CD1c-positive myeloid dendritic cell (primary cell): ENCODE results near the gene HMGN5.

Source experiments
- DNase-seq: peaks from one replicate; pipeline ENCODE4 v3.0.0-alpha.2; 2016; ENCODE audit errors: extremely low spot score

HMGN5 gene, protein sequence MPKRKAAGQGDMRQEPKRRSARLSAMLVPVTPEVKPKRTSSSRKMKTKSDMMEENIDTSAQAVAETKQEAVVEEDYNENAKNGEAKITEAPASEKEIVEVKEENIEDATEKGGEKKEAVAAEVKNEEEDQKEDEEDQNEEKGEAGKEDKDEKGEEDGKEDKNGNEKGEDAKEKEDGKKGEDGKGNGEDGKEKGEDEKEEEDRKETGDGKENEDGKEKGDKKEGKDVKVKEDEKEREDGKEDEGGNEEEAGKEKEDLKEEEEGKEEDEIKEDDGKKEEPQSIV

DNA sequence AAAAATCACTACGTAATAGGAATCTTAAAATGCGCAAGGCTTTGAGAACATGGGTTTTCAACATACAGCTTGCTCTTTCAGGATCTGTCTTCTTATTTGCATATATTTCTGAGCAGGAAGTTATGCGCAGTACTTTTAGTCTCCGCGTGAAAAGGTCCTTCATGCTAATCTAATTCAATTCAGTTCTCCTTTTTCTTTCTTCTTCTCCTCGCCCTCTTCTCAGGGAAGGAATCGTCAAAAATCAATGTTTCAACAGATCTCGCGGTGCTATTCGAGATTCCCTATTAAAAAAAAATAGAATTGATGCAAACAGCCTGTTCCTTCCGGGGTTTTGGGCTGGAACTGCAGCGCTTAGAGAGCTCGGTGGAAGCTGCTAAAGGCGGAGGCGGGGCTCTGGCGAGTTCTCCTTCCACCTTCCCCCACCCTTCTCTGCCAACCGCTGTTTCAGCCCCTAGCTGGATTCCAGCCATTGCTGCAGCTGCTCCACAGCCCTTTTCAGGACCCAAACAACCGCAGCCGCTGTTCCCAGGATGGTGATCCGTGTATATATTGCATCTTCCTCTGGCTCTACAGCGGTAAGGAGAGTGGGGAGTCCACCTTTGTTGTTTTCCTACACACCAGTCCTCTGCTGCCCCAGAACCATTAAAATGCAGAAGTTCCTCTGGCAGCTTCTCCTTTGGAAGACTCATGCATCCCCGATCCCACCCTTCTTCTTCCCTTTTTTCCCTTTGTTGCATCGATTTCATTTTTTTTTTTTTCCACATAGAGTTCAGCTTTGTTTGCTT, at the start of gene HMGN5, which contains the start of gene SH3BGRL:
TSS of gene HMGN5 (minus strand) at position 243 of the 785 bp plus-strand sequence. CDS start 80,364 bp downstream, outside the sequence.
TSS of gene SH3BGRL (plus strand) at position 432 of the 785 bp plus-strand sequence. CDS start at position 531, 99 bp downstream.
- DNase-seq, result peak; percentile 74

DNA sequence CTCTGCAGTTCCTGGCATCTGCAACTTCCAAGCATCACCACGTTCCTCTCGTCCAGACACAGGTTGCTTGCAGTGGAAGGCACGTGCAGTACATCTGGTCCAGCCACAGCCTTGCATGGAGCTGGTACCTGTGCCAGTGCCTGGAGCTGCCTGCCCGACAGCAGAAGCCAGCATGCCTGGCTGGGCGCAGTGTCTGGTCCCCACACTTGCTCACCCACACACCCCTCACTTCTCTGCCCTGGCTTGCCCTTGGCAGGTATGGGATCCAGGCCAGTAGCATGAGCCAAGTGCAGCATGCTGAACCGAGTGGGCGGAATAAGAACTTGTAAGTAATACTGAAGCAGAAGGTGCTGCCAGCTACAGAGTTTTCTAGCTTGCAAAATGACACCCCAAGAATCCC, 40.0 kb upstream of the HMGN5 start:
- DNase-seq, result no peak

DNA sequence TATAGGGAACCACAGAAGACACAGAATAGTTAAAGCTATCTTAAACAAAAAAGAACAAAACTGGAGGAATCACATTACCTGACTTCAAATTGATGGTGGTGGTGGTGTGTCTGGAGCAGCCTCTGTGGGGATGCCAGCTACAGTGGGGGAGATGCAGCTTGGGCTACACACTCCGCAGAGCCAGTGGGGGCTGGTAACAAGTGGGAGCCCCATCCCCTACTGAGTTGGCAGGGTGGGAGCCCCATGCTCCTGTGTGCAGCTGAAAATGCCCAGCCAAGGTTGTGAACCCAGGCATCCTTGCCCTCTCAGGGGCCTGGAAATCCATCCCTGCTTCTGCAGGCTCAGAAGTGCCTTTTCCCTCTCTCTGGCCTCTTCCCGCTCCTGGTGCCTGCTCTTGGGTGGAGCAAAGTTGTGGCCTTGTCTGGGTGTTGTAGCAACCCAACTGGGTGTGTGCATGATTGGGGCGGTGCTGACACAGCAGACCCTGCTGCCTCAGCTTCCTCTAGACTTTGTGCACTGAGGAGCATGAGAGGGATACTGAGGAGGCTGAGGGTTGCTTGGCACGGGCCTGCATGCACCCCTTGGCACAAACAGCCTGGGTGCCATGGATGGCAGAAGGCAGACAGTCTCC, 39.1 kb upstream of the HMGN5 start:
- DNase-seq, result no peak

DNA sequence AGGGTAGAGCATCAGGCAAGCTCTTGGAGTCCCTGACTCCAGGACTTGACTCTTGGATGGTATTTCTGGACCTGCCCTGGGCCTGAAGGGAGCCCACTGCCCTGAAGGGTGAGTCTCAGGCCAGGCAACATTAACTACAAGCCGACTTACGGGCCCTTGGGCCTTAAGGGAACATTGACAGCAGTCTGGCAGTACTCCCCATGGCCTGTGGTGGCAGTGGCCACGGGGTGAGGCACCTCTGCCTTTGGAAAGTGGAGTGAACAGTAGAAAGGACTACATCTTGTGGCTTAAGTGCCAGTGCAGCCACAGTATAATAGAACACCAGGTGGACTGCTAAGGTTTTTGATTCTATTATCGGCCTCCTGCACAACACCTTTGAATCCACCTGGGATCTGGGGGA, 36.5 kb upstream of the HMGN5 start:
- DNase-seq, result no peak

DNA sequence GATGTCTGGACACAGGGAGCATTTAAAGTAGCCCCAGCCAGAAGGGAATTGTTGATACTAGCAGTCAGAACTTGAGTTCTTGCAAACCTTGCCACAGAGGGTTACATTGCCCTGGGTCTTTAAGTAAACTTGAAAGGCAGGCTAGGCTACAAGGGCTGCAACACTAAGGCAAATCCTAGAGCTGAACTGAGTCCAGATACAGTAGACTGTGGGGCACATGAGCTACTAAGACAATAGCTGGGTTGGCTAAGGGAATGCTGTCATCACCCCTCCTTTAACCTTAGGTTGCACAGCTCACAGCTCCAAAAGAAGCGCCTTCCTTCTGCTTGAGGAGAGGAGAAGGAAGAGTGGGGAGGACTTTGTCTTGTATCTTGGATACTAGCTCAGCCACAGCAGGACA, 35.8 kb upstream of the HMGN5 start:
- no peak for DNase-seq

DNA sequence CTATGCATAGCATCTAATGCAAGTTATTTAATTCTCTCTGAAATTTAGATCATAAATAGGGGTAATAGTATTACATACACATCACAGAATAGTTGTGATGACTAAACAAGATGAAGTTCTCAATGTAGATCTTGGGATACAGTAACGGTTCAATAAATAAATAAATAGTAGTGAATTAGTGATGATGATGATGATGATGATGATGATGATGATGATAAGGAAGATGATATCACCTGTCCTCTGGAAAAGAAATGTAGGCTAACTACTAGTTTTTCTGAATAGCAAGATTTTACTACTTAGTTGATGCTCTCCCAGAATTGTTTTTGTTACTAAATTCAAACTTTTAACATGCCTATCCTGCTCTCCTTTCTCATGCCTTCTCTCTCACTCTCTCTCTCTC, 30.5 kb upstream of the HMGN5 start:
- no peak for DNase-seq

DNA sequence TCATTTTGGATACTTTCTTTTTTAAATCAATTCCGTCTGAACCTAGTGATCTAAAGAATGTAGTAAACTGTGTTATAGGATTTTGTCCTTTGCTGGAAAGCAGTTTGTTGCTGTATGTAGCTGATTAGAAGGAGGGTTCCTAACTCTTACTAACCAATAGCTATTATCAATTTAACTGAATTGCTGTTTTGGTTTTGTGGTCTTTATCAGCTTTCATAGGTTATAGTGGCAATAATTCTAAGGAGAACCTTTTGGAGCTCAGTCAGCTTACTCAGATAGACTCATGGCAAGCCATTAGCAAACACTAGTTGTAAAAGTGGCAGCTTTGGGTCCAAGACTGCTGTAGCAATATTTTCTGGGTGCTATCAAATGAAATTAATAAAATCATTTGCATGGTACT, 29.8 kb upstream of the HMGN5 start:
- no peak for DNase-seq

DNA sequence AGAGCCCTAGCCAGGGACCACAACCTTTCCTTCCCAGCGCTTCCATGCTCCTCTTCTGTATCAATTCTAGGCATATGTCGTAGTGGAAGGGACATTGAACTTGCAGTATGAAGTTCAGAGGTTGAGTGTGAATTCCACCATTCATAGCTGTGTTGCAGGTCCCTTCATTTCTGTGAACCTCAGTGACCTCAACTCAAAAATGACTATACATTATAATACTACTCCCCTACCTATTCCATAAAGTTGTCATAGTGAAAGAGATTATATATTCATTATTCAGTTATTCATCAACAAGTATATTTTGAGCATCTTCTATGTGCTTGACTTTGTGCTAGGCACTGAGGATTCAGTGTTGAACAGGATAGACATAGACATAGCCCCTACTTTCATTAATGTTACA, 28.2 kb upstream of the HMGN5 start:
- DNase-seq, result no peak

DNA sequence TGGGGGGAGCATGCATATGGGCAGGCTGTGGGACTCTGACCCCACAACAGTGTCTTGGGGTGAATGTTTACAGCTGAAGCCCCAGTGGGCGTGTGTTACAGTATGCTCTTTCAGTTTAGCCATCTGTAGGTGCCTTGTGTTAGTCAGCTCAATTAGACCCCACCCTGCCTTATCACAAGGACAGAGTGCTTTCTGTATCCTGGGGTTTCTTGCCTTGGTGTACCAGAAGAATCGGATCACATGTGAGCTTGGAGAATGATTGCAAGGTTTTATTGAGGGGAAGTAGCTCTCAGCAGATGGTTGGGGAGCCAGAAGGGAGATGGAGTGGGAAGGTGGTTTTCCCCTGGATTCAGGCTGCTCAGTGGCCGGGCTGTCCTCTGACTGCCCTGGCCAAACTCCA, 27.5 kb upstream of the HMGN5 start:
- no peak for DNase-seq

DNA sequence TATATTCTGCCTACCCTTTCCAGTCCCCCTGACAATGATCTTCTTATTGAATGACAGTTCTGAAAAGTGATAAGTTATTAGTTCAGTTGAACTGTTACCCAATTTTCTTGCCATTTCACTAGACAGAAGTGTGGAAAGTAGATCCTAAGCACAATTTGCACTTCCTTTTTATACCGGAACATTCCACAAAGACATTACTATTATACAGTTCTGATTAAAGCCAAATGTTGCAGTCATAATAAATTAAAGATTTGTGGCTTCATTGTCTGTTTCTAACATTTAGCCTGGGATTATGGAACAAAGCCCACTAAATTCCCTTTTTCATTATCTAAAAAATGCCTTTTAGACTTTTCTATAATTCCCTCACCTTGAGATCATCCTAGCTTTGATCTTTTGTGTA, 14.0 kb upstream of the HMGN5 start:
- DNase-seq, result no peak

DNA sequence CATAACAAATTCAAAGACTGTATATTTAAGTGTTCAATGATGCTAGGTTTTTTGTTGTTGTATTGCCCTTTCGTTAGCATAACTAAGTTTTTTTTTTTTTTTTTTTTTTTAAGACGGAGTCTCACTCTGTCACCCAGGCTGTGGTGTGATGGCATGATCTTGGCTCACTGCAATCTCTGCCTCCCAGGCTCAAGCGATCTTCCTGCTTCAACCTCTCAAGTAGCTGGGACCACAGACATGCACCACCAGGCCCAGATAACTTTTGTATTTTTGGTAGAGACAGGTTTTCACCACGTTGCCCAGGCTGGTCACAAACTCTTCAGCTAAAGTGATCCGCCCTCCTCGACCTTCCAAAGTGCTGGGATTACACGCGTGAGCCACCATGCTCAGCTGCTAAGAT, 7.2 kb upstream of the HMGN5 start:
- DNase-seq, result no peak

DNA sequence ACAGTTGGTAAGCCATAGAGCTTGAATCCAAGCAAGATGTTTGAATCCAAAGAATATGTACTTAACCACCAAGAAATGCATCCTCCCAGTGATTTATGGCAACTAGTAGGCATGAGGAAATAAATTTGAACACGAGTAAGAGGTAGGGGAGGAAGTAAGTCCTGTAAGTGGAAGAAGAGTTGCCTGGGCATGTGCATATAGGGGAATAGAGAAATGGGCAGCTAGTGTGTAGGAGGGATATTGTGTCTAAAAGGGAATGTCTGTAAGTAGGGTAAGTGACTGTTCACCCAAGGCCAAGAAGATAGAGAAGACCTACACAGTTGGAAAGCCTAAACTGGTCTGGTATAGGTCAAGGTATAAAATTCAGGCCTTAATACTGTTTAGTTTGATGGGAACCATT, 4.8 kb upstream of the HMGN5 start:
- DNase-seq, result peak; percentile 63

DNA sequence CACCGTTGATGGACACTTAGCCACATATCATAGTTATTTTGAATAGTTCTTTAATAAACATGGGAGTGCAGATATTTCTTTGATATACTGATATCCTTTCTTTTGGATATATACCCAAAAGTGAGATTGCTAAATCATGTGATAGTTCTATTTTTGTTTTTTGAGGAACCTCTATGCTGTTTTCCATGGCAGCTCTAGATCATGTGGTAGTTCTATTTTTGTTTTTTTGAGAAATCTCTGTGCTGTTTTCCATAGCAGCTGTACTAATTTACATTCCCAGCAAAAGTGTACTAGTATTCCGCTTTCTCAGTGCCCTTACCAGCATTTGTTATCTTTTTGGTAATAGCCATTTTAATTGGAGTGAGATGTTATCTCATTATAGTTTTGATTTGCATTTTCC, 3.8 kb upstream of the HMGN5 start:
- DNase-seq, result peak; percentile 31

DNA sequence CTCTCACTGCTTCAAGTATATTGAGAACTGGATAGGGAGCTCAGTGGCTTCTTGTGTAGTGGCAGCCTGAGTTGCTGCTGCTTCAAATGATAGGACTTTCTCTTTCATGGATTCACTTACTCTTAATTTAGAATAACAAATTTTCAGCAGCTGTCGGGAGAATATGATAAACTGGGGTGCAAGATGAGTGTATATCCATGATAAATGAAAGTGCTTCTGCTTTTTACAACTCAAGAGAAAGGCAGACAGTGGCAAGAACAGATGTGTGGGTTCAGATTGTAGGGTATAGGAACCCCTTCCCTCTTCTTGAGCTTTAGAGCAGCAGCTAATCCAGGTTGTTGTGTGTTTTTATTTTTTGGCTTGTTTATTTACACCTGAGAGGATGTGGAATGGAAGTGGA, 1.2 kb upstream of the HMGN5 start:
- peak; percentile 8 for DNase-seq

DNA sequence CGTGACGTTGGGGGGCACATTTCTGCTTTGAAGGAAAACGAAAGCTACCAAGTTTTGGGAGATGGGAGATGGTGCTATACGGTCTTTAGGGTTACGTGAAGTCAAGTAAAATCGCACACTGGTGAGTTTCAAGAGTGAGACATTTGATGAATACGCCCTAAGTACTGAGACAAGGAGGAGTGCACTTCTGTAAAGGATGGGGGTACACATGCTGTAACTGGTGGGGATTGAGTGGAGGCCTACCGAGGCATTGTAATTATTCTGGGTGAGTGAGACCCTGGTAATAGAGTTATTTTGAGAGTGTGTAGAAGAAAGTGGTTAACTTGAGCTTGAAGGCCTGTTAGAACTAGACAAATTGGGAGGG, 725 bp upstream of the HMGN5 start:
- DNase-seq, result peak; percentile 15

DNA sequence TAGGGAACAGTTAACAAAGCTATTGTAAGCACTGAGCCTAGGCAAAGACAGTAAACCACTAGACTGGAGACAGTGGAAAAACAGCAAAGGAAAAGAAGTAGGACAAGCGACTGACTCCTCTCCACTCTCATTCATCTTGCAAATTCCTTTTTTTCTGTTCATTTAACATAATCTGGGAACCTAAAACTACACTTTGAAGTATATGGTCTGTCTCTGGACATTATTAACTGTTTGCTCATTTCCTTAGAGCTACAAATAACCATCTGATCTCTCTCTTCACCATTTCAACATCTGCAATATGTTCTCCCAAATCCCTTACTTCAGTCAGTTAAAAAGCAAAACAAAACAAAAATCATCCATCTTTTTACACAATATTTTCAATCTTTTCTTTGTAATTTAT, 642 bp downstream of the HMGN5 start:
- DNase-seq, result no peak

DNA sequence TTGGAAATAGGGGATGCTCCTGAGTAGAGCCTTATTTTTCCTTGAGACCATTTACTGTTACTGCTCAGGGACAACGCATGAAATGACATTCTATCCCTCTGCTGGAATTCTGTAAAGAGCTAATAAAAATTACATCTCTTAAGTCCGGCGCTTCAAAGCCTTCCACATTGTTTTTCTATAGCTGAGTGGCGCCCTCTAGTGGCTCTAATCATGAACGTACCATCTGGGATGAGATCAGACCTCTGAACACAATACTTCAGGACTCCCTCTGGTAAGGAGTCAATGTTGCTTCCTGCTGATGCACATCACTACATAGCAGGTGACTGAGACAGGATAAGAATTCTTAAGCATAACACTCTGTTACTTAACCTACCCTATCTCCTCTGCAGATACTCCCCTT, 6.0 kb downstream of the HMGN5 start:
- peak; percentile 63 for DNase-seq

DNA sequence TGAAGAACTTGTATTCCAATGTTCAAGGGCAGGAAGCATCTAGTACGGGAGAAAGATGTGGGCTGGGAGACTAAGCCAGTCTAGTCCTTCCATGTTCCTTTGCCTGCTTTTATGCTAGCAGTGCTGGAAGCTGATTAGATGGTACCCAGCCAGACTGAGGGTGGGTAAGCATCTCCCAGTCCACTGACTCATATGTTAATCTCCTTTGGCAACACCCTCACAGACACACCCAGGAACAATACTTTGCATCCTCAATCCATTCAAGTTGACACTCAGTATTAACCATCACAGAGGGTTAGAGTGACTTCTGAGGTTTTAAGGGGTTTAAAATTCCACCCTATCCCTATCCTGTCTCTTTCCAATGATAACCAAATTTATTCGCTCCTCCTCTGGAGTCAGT, 6.5 kb downstream of the HMGN5 start:
- no peak for DNase-seq

DNA sequence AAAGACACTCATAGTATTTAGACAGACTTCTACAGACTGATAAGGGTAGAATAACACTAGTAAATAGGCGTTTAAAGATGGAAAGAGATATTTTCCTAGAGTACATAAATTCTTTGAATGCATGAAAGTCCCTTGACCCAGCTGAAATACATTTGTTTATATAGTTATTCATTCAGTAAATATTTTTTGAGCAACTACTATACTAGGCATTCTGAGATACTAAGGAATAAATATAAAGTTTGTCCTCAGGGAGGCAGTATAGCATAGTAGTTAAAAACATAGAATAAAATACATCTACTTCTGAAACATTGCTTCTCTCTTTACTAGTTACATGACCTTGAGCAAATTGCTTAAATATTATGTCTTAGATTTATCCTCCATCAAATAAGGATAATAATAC, 27.4 kb downstream of the HMGN5 start:
- DNase-seq, result peak; percentile 40

DNA sequence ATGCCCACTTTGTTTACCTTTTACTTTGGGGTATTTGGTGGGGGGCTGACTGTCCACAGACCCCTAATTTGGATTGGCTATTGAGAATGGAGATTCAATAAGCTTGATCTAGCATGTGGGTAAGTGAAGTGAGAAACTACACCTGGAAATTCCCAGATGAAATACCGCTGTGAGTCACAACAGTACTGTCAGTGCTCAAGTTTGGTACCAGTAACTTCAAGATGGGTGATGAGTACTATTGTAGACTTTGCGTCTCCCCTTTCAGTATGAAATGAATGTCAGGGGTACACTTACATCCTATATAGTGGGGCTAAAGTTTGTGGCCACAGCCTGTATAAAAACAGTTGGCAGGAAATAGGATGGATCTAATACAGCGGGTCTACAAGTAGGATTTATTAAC, 33.3 kb downstream of the HMGN5 start:
- no peak for DNase-seq

DNA sequence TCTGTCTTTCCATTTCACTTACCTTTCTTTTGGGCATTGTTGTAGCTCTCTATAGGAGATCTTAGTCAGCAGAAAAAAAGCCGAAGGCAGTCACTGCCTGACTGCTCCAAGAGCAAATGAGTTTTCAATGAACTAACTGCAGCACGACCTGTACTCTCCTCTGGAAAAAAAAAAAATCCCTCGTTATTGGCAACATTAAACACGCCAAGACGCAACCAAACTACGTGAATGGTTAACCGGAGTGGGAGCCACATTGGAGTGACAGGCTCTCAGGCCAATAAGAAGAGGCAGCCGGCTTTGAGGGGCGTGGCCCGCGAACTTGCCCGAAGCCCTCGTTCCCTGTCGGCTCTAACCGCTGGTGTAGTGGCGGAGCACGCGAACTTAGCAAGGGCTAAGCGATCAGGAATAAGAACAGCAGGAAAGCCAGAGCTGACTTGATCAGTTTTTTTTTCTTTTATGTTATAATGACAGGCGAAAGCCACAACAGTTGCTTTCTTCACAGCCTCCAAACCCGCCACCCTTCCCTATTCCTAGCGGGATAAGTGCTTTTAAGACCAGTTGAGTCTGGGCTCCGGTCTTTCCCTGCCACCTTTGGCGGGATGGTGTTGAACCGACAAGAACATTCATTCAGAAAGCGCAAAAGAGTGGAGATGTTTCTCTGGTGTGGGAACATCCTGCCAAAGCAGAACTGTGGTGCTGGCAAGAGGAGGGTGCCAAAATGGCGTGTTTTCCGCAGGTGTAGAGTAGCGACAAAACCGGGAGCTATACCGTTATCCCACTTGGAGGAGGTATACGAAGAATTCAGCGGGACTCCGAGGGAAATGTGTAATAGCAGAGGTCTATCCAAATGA, 80.0 kb downstream of the HMGN5 start:
- DNase-seq, result peak; percentile 90

DNA sequence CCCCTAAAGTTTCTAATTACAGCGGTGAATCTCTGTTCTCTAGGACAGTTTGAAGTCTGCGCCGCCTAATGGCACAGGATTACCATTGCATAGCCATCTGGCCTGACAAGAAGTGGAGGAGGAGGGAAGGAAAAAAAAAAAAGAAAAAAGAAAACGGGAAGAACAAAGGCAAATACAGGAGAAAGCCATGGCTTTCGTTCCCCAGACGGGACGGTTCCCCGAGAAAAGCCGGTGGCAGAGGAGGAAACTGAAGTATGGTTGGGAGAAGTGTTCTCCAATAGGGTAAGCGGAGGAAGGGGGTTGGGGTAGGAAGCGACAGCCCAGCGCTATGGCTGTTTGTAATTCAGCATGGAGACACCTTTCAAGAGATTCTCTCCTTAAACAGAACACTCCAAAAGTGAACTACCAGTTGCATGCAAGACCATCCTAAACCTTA, 80.8 kb downstream of the HMGN5 start:
- peak; percentile 38 for DNase-seq
